GM19035 (cell line): ENCODE data around the gene PPARD.
"Not testable (repeated sequence)": the region's sequence is repeated elsewhere in the genome, so short reads cannot be mapped to it uniquely, and the experiment has no call there.

Experiments used
- ATAC-seq: cut with Tn5 transposase; IDR thresholded peaks from one replicate; pipeline ENCODE4 v1.9.1; 2021; ENCODE audit not compliant: unreplicated experiment

PPARD gene

DNA sequence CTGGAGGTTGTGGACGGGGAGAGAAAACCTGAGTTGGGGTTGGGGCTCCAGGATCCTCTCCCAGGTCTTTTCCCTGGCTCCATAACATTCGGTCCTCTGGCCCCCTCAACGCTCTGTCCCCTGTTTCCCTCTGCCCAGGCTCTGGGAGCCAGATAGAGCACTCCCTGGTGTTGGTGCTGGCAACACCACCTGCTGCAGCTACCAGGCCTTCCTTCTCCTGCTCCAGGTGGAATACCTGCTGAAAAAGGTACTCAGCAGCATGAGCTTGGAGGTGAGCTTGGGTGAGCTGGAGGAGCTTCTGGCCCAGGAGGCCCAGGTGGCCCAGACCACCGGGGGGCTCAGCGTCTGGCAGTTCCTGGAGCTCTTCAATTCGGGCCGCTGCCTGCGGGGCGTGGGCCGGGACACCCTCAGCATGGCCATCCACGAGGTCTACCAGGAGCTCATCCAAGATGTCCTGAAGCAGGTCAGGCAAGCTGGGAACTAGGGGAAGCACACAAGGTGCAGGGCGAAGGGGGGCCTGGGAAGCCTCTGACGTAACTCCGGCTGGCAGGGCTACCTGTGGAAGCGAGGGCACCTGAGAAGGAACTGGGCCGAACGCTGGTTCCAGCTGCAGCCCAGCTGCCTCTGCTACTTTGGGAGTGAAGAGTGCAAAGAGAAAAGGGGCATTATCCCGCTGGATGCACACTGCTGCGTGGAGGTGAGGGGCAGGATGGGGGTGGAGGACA lies 30.1 kb upstream of the PPARD start:
- no peak for ATAC-seq

DNA sequence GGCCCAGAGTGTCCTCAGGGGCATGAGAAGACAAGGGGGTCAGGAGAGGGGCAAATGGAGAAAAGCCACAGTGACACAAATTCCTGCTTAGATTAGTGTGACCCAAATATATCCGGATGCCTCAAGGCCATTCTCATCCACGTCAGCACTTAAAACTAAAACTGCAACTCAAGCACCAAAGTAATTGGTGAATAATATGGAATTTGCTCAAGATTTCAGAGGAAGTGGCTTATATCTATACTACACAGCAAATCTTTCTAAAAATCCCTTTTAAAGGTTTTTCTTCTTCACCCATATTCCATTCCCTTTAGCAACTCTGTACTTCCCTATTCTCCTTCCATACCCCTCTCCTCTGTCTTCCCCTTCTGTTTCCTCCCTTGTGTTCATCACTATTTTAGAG lies 29.6 kb upstream of the PPARD start:
- no peak for ATAC-seq

DNA sequence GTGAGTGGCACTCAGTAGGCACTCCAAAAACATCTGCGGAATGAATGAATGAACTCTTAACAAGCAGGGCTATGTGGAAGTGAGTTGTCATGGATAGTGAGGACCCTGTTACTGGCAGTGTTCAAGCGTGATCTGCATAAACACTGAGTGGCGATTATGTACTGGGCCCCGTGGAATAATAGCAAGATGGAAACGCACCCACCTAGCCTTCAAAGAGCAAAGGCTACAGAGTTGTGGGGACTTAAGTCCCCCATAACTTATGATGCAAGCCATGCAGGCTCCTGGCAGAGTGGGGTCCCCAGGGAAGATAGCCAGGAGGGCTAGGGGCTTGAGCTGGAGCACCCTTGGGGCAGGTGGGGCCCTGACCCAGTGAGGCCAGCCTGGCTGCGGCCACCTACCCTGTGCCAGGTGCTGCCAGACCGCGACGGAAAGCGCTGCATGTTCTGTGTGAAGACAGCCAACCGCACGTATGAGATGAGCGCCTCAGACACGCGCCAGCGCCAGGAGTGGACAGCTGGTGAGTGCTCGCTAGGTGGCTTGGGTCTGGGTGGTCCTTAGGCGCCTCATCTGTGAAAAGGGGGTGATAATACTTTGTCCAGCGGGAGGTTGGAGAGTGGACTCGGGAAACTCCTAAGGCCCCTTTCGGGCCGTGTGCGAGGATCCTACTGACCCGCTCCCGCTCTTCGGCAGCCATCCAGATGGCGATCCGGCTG lies 24.7 kb upstream of the PPARD start:
- no peak for ATAC-seq

DNA sequence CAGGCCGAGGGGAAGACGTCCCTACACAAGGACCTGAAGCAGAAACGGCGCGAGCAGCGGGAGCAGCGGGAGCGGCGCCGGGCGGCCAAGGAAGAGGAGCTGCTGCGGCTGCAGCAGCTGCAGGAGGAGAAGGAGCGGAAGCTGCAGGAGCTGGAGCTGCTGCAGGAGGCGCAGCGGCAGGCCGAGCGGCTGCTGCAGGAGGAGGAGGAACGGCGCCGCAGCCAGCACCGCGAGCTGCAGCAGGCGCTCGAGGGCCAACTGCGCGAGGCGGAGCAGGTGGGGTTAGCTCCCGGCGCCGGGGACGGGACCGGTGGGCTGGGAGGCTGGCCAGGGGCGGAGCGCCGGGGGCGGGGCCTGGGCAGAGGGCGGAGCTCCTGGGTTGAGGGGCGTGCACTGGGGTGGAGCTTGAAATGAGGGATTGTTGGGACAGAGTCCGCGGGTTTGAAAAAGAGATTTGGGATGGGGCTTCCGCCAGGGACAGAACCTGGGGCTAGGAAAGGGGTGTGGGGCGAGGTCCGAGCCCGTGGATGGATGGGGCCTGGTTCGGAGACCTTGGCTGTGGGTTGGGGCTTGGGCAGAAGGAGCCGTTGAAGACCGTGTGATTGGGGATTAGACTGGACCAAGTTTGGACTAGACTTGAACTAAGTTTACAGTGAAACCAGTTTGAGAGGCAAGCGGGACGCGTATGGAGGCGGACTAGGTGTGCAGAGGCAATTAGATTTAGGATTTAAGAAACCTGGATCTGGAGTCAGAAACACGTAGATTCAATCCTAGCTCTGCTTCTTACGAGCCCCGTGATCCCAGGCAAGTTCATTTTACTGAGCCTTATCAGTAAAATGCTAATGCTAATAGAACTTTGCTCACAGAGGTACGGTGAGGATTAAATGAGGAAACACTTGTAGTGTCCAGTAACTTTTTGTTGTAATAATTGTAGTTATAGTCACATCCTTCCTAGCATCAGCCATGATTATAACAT lies 23.9 kb upstream of the PPARD start:
- ATAC-seq: no peak

DNA sequence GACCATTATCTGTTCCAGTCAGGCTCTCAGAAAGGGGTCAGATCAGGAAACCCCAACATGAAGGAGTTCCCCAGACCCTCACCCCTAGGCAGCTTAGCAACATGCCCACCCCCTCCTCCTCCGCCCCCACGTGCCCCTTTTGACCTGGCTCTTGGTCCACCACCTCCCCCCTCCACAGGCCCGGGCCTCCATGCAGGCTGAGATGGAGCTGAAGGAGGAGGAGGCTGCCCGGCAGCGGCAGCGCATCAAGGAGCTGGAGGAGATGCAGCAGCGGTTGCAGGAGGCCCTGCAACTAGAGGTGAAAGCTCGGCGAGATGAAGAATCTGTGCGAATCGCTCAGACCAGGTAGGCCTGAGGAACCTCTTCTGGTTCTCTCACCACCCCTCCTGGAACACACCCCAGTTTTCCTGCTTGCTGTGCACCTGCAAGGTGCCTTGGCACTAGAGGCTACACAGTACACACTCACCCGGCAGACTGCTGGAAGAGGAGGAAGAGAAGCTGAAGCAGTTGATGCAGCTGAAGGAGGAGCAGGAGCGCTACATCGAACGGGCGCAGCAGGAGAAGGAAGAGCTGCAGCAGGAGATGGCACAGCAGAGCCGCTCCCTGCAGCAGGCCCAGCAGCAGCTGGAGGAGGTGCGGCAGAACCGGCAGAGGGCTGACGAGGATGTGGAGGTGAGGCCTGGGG lies 22.9 kb upstream of the PPARD start:
- no peak for ATAC-seq

DNA sequence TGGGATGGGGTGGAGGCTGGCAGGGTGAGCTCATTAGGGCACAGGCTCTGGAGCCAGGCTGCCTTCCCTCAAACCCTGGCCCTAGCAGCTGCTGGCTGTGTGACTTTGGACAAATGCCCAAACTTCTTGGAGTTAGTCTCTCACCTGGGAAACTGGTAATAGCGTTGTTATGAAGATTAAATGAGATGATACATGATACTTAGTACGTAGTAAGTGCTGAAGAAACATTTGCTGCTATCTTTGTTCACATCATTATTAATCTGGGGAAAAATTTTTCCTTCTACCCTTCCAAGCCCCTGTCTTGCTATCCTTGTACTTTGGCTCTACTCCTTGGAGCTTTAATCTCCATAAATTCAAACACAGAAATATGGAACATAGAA lies 22.3 kb upstream of the PPARD start:
- no peak for ATAC-seq

DNA sequence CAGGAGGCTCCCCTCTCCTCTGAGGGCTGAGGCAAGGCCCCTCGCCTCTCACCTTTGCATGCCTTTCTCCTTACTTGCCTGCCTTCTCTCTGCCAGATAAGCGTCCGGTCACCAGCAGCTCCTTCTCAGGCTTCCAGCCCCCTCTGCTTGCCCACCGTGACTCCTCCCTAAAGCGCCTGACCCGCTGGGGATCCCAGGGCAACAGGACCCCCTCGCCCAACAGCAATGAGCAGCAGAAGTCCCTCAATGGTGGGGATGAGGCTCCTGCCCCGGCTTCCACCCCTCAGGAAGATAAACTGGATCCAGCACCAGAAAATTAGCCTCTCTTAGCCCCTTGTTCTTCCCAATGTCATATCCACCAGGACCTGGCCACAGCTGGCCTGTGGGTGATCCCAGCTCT lies 21.3 kb upstream of the PPARD start:
- ATAC-seq: no peak

DNA sequence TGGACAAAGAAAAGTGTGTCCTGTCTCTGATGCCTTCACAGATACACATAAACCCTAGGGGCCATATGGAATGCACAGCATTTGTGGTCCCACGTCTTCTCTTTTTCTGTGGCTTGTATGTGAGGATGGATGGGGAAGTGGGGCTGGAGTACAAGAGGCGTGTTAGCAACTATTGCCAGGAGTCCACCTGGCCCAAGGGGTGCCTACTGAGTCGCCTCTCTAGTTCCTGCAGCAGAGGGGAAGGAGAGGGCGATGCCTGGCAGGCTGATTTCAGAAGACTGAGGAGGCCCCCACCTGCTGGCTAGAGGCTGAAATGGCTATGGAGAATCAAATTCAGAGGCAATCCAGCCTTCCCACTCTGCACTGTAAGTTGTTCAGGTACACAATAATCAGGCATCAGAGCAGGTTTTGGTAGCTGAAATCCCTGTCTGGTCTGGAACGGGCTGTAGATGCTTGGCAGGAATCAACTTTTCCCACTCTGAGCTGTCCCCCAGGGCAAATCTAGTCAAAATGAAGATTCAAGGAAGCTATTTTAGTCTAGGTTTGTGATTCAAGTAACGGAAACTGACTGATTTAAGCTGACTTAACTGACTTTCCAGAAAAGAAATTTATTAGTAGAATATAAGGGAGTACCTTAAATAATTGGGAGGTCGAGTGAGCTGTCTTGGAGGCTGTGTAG lies 14.9 kb upstream of the PPARD start:
- ATAC-seq: no peak

DNA sequence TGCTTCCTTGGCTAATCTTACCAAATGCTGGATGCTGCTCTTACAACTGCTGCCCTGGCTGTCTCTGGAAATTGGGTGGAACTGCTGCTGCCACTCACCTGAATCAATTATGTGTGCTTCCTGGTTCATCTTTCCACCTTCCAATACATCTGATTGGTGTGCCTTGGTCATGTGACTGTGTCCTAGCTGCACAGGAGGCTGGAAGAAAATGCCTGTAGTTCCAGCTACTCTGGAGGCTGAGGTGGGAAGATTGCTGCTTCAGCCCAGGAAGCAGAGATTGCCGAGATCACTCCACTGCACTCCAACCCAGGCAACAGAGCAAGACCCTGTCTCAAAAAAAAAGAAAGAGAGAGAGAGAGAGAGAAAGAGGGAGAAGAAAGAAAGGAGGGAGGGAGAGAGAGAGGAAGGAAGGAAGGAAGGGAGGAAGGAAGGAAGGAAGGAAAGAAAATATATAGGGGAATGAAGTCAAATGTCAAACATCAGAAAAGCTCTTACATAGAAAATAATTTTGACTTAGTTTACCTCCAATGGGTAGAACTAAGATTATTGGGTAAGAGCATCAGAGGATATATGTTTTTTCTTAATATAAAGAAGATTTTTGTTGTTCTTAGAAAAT lies 14.1 kb upstream of the PPARD start:
- no peak for ATAC-seq

DNA sequence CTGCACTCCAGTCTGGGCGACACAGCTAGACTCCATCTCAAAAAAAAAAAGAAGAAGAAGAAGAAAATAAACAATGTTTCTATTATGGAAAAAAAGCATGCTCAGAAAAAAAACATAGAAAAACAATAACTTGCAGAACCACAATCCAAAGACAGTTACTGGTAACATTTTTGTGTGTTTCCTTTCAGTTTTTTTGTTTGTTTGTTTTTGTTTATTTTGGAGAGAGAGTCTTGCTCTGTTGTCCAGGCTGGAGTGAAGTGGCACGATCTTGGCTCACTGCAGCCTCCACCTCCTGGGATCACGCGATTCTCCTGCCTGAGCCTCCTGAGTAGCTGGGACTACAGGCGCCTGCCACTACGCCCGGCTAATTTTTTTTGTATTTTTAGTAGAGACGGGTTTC lies 13.4 kb upstream of the PPARD start:
- not testable (repeated sequence) for ATAC-seq

DNA sequence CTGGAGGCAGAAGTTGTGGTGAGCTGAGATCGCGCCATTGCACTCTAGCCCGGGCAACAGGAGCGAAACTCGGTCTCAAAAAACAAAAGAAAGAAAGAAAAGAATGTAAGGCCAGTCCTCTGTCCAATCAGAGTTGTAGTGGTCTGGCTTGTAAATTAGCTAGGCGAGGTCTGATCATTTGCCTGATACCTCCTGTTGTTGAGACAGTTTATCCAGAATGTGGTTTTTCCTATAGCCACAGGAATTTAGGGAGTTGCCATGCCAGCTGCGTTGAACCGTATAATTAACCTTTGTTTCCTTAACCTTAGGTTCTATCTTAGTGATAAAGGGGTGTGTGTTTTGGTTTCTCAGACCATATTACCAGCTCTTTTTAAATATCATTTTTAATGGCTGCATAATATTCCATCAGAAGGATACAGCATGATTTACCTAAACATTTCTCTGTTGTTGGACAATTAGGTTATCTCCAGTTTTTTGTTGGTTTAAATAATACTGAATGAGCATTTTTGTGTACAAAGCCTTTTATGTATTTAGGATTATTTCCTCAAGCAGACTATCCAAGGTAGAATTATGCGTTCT lies 11.7 kb upstream of the PPARD start:
- no peak for ATAC-seq

DNA sequence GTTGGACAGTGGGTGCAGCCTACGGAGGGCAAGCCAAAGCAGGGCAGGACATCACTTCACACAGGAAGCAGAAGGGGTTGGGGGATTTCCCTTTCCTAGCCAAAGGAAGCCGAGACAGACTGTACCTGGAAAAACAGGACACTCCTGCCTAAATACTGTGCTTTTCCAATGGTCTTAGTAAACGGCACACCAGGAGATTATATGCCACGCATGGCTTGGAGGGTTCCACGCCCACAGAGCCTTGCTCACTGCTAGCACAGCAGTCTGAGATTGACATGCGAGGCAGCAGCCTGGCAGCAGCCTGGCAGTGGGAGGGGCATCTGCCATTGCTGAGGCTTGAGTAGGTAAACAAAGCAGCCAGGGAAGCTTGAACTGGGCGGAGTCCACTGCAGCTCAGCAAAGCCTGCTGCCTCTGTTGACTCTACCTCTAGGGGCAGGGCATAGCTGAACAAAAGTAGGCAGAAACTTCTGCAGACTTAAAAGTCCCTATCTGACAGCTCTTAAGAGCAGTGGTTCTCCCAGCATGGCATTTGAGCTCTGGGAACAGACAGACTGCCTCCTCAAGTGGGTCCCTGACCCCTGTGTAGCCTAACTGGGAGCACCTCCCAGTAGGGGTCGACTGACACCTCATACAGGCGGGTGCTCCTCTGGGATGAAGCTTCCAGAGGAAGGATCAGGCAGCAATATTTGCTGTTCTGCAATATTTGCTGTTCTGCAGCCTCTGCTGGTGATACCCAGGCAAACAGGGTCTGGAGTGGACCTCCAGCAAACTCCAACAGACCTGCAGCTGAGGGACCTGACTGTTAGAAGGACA lies 10.1 kb upstream of the PPARD start:
- not testable (repeated sequence) for ATAC-seq

DNA sequence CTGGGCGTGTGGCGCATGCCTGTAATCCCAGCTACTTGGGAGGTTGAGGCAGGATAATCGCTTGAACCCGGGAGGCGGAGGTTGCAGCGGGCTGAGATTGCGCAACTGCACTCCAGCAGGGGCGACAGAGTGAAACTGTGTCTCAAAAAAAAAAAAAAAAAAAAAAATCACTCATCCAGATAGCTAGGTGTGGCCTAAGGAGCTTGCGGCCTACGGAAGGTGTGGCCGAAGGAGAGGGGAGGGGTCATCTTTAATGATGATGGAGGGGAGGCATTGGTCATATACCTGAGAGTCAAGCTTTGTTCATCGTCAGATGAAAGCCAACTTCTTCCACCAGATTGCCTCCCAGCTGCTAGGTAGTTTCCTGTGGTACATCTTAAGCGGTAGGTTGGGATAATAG lies 801 bp upstream of the PPARD start:
- no peak for ATAC-seq

DNA sequence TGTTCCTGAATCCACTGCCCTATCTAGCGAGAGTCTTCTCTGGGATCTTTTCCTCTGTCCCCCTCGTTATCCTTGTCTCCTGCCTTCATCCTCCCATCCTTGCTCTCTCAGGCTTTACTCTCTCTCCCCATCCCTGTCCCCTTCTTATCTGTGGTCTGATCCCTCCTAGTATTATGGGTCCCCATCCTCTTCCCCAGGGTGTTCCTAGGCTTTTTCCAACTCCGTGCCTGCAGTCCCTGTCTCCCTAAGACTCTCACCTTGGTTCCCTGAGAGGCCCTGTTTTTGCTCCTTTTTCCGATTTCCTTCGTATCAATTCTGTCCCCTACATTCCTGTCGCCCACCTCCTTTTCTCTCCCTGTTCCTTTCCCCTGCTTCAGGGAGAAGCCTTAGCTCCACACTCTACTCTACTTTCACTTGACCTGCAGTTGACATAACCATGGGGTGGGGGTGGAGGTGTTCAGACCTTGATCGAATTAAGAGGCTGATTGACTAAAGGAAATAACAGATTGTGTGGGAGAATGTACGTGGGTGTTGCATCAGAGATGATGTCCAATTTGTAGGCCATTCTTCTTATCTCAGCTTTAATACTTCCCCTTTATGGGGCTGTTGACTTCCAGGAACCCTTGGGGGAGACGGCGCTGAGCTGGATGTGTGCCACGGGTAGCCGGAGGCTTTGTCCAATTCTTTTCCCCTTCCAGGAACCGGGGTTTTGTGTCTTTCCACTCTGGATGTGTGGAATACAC lies 905 bp downstream of the PPARD start:
- ATAC-seq: no peak

DNA sequence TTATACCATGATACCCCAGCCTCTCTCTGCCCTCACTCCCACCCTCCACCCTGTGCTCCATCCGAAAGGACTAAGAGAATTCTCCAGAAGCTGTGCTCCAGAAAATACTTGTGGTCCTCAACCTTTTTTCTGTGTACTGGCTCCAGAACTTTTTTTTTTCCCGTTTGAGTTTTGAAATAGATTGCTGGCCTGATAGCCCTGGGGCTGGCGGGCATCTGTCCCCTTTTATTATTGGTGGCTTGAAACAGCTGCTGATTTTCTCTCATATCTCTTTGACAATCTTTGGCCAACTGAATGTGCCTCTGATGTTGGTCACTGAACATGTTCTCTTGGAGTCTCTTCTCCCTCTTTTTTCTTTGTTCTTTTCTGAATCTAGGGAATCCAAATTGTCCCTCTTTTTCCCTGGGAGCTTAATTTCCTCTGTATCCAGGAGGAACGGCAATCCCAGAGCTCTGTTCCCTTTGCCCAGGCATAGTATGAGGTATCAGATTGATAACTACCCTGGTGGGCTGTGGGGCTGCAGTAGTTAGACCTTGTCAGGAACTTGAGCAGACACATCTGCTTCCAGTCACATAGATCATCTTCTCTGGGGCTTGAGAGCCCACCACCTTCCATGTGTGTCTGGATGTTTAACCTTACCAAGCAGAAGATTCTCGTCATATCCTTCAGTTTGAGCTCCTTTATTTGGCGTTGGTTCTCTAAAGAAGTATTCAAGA lies 1.6 kb downstream of the PPARD start:
- ATAC-seq: no peak

DNA sequence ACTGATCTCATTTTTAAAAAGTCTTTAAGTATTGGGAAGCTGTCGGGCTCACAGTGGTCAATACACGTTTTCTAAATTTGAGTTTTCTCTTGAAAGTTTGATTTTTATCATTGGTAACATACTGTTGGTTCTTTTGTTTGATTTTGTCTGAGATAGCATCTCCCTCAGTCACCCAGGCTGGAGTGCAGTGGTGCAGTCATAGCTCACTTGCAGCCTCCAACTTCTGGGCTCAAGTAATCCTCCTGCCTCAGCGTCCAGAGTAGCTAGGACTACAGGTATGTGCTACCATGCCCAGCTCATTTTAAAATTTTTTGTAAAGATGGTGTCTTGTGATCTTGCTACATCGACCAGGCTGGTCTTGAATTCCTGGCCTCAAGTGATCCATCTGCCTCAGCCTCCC lies 9.1 kb downstream of the PPARD start:
- no peak for ATAC-seq

DNA sequence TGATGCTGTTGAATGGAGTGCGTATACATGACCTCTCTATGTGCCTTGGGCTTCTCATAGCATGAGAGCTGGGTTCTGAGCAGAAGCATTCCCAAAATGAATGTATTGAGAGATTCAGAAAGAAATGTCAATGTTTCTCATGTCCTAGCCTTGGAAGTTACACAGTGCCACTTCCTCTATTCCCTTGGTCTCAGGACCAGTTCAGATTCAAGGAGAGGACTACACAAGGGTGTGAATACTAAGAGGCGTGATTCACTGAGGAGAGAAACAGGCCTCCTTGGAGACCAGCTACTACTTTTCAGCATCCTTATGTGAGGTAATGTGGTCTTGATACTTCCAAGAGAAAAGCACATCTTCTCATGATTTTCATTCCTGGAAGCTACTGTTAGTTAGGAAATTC lies 10.4 kb downstream of the PPARD start:
- ATAC-seq: no peak
